ENCODE data around the gene CPVL.

The CPVL gene

DNA sequence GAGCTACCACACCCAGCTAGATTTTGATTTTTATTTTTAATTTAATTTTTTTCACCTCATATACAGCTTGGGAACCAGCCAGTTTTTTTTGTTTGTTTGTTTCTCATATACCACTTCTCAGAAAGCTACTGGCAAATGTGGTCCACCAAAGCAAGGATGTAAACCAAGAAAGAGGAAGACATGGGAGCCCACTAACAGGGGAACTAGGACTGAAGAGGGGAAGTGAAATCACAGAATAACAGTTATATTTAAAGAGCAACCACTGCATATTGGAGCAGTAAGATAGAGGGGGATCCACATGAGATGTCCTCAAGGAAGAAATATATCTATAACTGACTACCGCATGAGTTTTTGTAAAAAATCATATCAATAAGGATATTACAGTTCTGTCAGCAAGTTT is 10.5 kb downstream of the CPVL start:
- Histone ChIP-seq H3K4me1 (ENCODE audit: control insufficient read depth, insufficient read depth, low read length) (no peaks in the 10 kb centered on the region), H3K4me3 (ENCODE audit: low read length) (no peak overlapping the region)

DNA sequence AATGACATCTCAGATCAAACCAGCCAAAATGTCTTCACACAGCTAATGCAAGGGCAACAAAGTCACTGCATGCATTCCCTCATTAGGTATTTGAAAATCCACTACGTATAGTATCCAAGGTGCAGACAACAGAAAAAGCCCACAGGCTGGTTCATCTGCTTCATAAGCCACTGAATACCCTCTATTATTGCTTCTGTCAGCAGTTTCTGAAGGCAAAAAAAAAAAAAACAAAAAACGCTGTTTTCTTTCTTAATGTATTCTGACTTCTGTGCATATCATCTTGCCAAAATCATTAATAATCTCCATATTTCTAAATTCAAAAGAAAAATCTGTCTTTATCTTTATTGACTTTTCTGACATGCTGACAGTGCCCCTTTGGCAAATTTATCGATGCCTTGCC is 13.4 kb downstream of the CPVL start:
- no peak overlapping the region for H3K4me3 ChIP-seq (ENCODE audit: low read length)
- no peaks in the 10 kb centered on the region for H3K4me1 ChIP-seq (ENCODE audit: control insufficient read depth, insufficient read depth, low read length)
- no peaks in the 10 kb centered on the region for H3K36me3 ChIP-seq (ENCODE audit: insufficient read depth, low read length)
- H3K9ac ChIP-seq (ENCODE audit: low read depth, low read length): no peak overlapping the region
- H3K4me2 ChIP-seq (ENCODE audit: low read length): no peak overlapping the region
- H3K27me3 ChIP-seq (ENCODE audit: control insufficient read depth, insufficient read depth, low read length): peaks cover 25% of the 10 kb centered on the region
- no peaks in the 10 kb centered on the region for H3K9me3 ChIP-seq (replicated peaks; ENCODE audit: low read length)

More for the DNA sequence above, 10.5 kb downstream of the CPVL start:
- no peak overlapping the region for H3K9ac ChIP-seq (ENCODE audit: low read depth, low read length)
- peaks cover 21% of the 10 kb centered on the region for H3K27me3 ChIP-seq (ENCODE audit: control insufficient read depth, insufficient read depth, low read length)
- H3K9me3 ChIP-seq (replicated peaks; ENCODE audit: low read length): no peaks in the 10 kb centered on the region
- no peak overlapping the region for H3K4me2 ChIP-seq (ENCODE audit: low read length)
- no peaks in the 10 kb centered on the region for H3K36me3 ChIP-seq (ENCODE audit: insufficient read depth, low read length)

DNA sequence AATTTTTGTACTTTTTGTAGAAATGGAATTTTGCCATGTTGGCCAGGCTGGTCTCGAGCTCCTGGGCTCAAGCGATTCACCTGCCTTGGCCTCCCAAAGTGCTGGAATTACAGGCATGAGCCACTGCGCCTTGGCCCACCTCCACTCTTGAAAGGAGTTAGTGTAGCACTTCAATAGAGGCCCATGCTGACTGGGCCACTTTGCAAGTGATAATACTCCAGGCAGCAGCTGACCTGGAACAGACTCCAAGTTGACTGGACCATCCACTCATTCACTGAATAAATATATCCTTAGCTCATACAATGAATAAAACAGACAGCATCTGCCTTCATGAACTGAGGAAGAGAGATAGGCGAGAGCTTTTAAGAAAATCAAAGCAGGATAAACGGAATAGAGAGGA is 14.7 kb downstream of the CPVL start:
- H3K4me3 ChIP-seq (ENCODE audit: low read length): no peak overlapping the region
- H3K4me1 ChIP-seq (ENCODE audit: control insufficient read depth, insufficient read depth, low read length): no peaks in the 10 kb centered on the region
- no peaks in the 10 kb centered on the region for H3K9me3 ChIP-seq (replicated peaks; ENCODE audit: low read length)
- H3K4me2 ChIP-seq (ENCODE audit: low read length): no peak overlapping the region
- peaks cover 27% of the 10 kb centered on the region for H3K27me3 ChIP-seq (ENCODE audit: control insufficient read depth, insufficient read depth, low read length)
- H3K9ac ChIP-seq (ENCODE audit: low read depth, low read length): no peak overlapping the region
- no peaks in the 10 kb centered on the region for H3K36me3 ChIP-seq (ENCODE audit: insufficient read depth, low read length)

DNA sequence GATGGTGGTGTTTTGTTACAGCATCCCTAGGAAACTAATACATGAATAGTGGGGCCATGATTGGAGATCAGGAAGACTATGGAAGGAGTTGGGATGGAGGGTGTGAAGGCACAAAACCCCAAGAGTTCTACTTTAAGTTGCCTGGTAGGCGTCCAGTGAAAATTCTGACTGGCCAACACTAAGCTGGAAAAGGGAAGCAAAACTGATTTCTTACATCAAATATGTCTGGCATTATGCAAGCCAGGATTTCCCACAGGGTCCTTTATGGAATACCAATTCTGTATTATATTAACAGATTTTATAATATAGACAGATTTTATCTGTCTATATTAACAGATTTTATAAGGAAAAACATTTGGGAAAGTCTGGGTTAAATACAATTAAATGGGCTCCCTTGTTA is 16.2 kb downstream of the CPVL start:
- H3K9ac ChIP-seq (ENCODE audit: low read depth, low read length): no peak overlapping the region
- no peaks in the 10 kb centered on the region for H3K4me1 ChIP-seq (ENCODE audit: control insufficient read depth, insufficient read depth, low read length)
- H3K4me2 ChIP-seq (ENCODE audit: low read length): no peak overlapping the region
- H3K4me3 ChIP-seq (ENCODE audit: low read length): no peak overlapping the region
- H3K36me3 ChIP-seq (ENCODE audit: insufficient read depth, low read length): no peaks in the 10 kb centered on the region
- H3K9me3 ChIP-seq (replicated peaks; ENCODE audit: low read length): no peaks in the 10 kb centered on the region
- H3K27me3 ChIP-seq (ENCODE audit: control insufficient read depth, insufficient read depth, low read length): peaks cover 33% of the 10 kb centered on the region

DNA sequence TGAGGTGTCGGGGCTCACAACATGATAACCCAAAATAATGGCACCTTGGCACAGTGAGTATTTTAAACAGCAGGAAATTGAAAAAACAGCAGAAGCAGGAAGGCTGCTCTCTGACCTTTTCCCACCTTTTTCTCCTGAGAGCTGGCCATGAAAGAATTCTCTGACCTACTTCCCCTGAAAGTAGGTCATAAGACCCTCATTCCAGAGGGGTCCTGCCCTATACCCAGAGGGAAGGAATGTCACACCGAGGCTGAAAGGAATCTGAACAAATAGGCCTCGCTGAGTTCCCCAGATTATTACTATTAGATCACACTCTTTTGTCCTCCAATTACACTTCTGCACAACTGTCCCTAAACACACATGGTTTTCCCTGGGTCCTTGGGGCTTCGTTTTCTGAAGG is 18.8 kb downstream of the CPVL start:
- Histone ChIP-seq H3K4me1 (ENCODE audit: control insufficient read depth, insufficient read depth, low read length) (no peaks in the 10 kb centered on the region), H3K4me3 (ENCODE audit: low read length) (no peak overlapping the region), H3K9ac (ENCODE audit: low read depth, low read length) (no peak overlapping the region), H3K27me3 (ENCODE audit: control insufficient read depth, insufficient read depth, low read length) (peaks cover 23% of the 10 kb centered on the region), H3K4me2 (ENCODE audit: low read length) (no peak overlapping the region), H3K9me3 (replicated peaks; ENCODE audit: low read length) (no peaks in the 10 kb centered on the region), H3K36me3 (ENCODE audit: insufficient read depth, low read length) (no peaks in the 10 kb centered on the region)

DNA sequence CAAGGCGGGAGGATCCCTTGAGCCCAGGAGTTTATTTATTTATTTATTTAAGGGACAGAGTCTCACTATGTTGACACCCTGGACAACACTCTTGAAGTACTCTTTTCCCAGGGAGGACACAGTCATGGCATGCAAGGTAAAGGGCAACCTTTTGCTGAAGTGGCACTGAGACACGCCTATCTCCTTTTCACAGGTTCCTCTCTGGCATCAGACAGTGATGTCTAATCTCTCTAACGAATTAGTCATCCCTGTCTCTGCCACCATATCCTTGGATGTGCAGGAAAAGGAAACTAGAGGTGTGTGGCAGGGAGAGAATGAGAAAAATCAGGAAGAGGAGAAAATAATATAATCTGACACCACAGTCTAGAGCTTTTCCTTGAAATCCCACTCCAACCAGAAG is 19.5 kb downstream of the CPVL start:
- peaks cover 20% of the 10 kb centered on the region for H3K27me3 ChIP-seq (ENCODE audit: control insufficient read depth, insufficient read depth, low read length)
- no peaks in the 10 kb centered on the region for H3K4me1 ChIP-seq (ENCODE audit: control insufficient read depth, insufficient read depth, low read length)
- no peaks in the 10 kb centered on the region for H3K36me3 ChIP-seq (ENCODE audit: insufficient read depth, low read length)
- H3K4me3 ChIP-seq (ENCODE audit: low read length): no peak overlapping the region
- H3K9ac ChIP-seq (ENCODE audit: low read depth, low read length): no peak overlapping the region
- H3K9me3 ChIP-seq (replicated peaks; ENCODE audit: low read length): no peaks in the 10 kb centered on the region
- no peak overlapping the region for H3K4me2 ChIP-seq (ENCODE audit: low read length)

DNA sequence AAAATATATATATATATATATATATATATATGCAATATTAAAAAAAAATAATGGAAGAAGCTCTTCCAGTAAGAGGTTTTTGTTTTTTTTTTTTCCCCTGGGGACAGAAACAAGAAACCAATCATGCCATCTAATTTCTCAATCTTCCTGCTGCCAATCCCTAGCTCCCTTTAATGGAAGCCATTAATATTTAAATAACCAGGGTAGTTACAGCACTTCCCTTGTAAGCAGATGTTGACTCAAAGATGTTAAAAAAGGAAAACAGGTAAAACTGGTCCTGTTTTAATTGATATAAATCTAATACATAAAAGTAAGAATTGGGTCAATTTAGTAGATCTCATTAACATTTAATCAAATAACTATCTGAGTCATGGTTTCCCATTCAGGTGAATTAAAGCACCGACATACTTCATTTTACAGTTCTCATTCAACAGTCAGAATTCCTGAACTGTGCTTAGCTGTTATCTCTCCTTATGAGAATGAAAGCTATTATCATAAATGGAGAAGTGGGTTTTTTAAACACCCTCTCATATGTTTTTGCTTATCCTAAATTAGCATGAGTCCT is 22.6 kb downstream of the CPVL start:
- no peaks in the 10 kb centered on the region for H3K9me3 ChIP-seq (replicated peaks; ENCODE audit: low read length)
- H3K4me3 ChIP-seq (ENCODE audit: low read length): no peak overlapping the region
- peaks cover 9% of the 10 kb centered on the region for H3K27me3 ChIP-seq (ENCODE audit: control insufficient read depth, insufficient read depth, low read length)
- H3K36me3 ChIP-seq (ENCODE audit: insufficient read depth, low read length): no peaks in the 10 kb centered on the region
- H3K4me1 ChIP-seq (ENCODE audit: control insufficient read depth, insufficient read depth, low read length): no peaks in the 10 kb centered on the region
- no peak overlapping the region for H3K4me2 ChIP-seq (ENCODE audit: low read length)
- H3K9ac ChIP-seq (ENCODE audit: low read depth, low read length): no peak overlapping the region

DNA sequence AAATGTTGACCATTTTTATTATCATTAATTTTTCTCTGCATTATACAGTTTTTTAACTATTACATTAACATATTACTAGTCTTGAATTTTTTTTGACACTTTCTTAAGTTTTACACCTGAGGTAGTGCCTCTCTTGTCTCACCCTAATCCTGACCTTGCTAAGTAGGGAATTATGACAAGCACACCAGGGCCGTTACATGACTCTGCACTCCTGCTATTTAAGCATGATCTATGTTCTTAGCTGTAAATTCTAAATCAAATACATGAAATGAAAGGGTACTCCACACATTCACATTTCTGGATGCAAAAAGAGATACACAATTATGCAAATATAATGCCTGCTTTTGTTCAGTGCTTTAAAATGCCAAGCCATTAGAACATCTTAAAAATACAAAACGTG is 23.6 kb downstream of the CPVL start:
- no peaks in the 10 kb centered on the region for H3K4me1 ChIP-seq (ENCODE audit: control insufficient read depth, insufficient read depth, low read length)
- H3K9ac ChIP-seq (ENCODE audit: low read depth, low read length): no peak overlapping the region
- H3K9me3 ChIP-seq (replicated peaks; ENCODE audit: low read length): no peaks in the 10 kb centered on the region
- no peak overlapping the region for H3K4me2 ChIP-seq (ENCODE audit: low read length)
- peaks cover 16% of the 10 kb centered on the region for H3K27me3 ChIP-seq (ENCODE audit: control insufficient read depth, insufficient read depth, low read length)
- no peak overlapping the region for H3K4me3 ChIP-seq (ENCODE audit: low read length)
- no peaks in the 10 kb centered on the region for H3K36me3 ChIP-seq (ENCODE audit: insufficient read depth, low read length)

DNA sequence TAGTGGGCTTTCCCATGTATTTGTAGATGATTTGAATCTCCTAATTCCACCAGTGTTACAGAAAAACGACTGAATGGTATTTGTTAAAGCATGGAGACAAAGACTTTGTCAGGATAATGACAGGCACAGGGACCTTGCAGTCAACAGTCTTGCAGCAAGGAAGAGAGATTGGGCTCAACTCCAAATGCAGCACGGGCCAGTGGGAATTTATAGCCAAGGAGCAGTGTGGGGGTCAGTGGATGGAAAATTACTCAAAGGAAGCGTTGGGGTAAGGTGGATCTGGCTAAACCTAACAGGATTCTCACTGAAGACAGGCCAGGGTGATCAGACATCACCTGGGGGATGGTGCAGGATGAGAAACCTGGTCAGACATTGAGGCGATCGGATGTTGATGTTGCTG is 24.3 kb downstream of the CPVL start:
- no peaks in the 10 kb centered on the region for H3K36me3 ChIP-seq (ENCODE audit: insufficient read depth, low read length)
- H3K4me1 ChIP-seq (ENCODE audit: control insufficient read depth, insufficient read depth, low read length): no peaks in the 10 kb centered on the region
- peaks cover 16% of the 10 kb centered on the region for H3K27me3 ChIP-seq (ENCODE audit: control insufficient read depth, insufficient read depth, low read length)

DNA sequence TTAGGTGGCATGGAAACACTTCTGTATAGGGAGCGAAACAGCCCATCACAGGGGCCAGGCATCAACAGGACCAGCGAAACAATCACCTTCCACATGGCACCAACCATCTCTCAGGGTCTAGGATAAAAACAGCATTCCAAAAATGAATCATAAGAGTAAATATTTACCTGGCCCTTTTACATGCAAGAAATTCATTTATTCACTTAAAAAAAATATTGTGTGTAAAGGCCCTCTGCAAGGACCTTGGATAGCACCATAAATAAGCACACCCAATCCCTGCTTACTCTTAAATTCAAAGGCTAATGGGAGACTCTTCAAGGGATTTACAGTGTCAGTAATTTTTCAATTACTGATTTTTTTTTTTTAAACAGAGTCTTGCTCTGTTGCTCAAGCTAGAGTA is 25.4 kb downstream of the CPVL start:
- H3K4me3 ChIP-seq (ENCODE audit: low read length): no peak overlapping the region
- peaks cover 2% of the 10 kb centered on the region for H3K4me1 ChIP-seq (ENCODE audit: control insufficient read depth, insufficient read depth, low read length)
- no peaks in the 10 kb centered on the region for H3K9me3 ChIP-seq (replicated peaks; ENCODE audit: low read length)
- H3K27me3 ChIP-seq (ENCODE audit: control insufficient read depth, insufficient read depth, low read length): peaks cover 8% of the 10 kb centered on the region
- H3K4me2 ChIP-seq (ENCODE audit: low read length): no peak overlapping the region
- H3K9ac ChIP-seq (ENCODE audit: low read depth, low read length): no peak overlapping the region
- H3K36me3 ChIP-seq (ENCODE audit: insufficient read depth, low read length): no peaks in the 10 kb centered on the region

More for the DNA sequence above, 24.3 kb downstream of the CPVL start:
- H3K9me3 ChIP-seq (replicated peaks; ENCODE audit: low read length): no peaks in the 10 kb centered on the region
- no peak overlapping the region for H3K9ac ChIP-seq (ENCODE audit: low read depth, low read length)
- H3K4me3 ChIP-seq (ENCODE audit: low read length): no peak overlapping the region
- H3K4me2 ChIP-seq (ENCODE audit: low read length): no peak overlapping the region

DNA sequence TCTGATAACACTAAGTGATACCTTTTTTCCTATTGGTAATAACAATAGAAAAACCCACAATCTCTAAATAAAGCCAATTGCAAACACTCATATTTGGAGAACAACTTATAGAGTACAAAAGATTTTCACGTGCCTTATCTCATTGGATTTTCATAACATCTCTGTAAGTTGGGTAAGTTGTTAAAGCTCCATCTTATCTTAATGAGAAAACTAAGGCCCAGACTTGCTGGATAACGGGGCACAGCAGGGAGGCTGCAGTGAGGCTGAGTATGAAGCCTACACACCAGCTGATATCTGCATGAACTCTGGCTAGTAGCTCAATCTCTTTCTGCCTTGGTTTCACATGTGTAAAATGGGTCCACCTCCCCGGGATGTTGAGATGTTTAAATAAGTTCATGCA is 26.8 kb downstream of the CPVL start:
- H3K9ac ChIP-seq (ENCODE audit: low read depth, low read length): no peak overlapping the region
- H3K36me3 ChIP-seq (ENCODE audit: insufficient read depth, low read length): no peaks in the 10 kb centered on the region
- H3K27me3 ChIP-seq (ENCODE audit: control insufficient read depth, insufficient read depth, low read length): peaks cover 18% of the 10 kb centered on the region
- no peak overlapping the region for H3K4me2 ChIP-seq (ENCODE audit: low read length)
- peaks cover 2% of the 10 kb centered on the region for H3K4me1 ChIP-seq (ENCODE audit: control insufficient read depth, insufficient read depth, low read length)
- H3K4me3 ChIP-seq (ENCODE audit: low read length): no peak overlapping the region
- H3K9me3 ChIP-seq (replicated peaks; ENCODE audit: low read length): no peaks in the 10 kb centered on the region

DNA sequence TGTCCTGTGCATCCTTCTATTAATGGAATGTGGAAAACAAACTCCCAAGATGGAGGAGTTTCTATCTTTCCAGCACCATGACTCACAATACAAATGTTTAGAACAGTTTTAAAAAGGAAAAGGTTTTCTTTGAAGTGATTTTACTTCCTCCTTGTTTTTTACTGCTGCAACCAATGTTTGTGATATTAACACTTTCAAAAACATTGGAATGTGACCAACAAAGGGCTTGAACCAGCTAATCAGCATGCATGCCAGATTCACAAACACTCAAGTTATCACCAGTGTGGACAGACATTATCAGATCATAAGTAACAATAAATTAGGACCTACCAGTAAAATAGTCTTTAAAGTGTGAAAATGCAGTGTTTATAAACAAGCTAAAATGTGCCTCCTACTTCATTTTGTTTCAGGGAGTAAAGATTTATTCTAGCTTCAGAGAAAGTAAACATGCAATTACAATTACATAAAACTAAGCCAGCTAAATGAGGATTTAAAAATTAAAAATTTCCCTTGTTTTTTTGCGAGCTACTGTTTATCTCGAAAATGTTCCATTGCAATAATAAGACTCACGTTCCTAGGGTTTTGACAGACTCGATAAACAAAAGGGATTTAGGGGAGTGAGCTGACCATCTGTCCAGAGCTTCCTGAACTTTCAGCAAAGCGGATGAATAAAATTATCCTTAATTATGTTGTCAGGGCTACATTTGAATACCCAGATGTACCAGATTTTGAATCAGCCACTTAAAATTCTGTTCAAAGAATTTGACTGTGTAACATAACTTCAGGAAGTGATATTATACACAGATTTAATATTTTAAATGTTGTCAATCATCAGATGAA is 29.8 kb downstream of the CPVL start:
- Histone ChIP-seq H3K9me3 (replicated peaks; ENCODE audit: low read length) (no peaks in the 10 kb centered on the region), H3K4me1 (ENCODE audit: control insufficient read depth, insufficient read depth, low read length) (peaks cover 2% of the 10 kb centered on the region), H3K4me3 (ENCODE audit: low read length) (no peak overlapping the region), H3K9ac (ENCODE audit: low read depth, low read length) (no peak overlapping the region), H3K36me3 (ENCODE audit: insufficient read depth, low read length) (no peaks in the 10 kb centered on the region), H3K27me3 (ENCODE audit: control insufficient read depth, insufficient read depth, low read length) (peaks cover 28% of the 10 kb centered on the region), H3K4me2 (ENCODE audit: low read length) (no peak overlapping the region)

Measured in skeletal muscle satellite cell (primary cell).